Amygdala (tissue), 56 donors: ENCODE results near the gene TTLL3.
"Not testable (repeated sequence)": the region's sequence is repeated elsewhere in the genome, so short reads cannot be mapped to it uniquely, and the experiment has no call there.

ENCODE experiments used
- DNase-seq, 56 donors: peaks; one replicate each; lab custom pipeline; 2025; lab: John Stamatoyannopoulos, UW

The TTLL3 gene

GRCh38 chr3:9809615-9810432 lies at the start of gene TTLL3:
TTLL3 (plus strand) TSS chr3:9810262; CDS start chr3:9810662, 400 bp downstream.
- DNase-seq = peak in 49 of 56 donors; percentile 8 to 78 (median 51)

GRCh38 chr3:9760779-9761505 lies 49.1 kb upstream of the TTLL3 start:
- no peak for DNase-seq

- no peak for DNase-seq
These were observed 48.1 kb upstream of the TTLL3 start for GRCh38 chr3:9761919-9762318.

- no peak for DNase-seq
These were observed 47.2 kb upstream of the TTLL3 start for GRCh38 chr3:9762871-9763270.

- no peak for DNase-seq
These were observed 44.2 kb upstream of the TTLL3 start for GRCh38 chr3:9765865-9766264.

- no peak for DNase-seq
These were observed 42.6 kb upstream of the TTLL3 start for GRCh38 chr3:9767418-9767817.

- no peak for DNase-seq
These were observed 41.8 kb upstream of the TTLL3 start for GRCh38 chr3:9768141-9768775.

- DNase-seq = peak in 1 of 56 donors; percentile 21
These were observed 41.0 kb upstream of the TTLL3 start for GRCh38 chr3:9769012-9769411.

GRCh38 chr3:9769426-9770275 lies 40.4 kb upstream of the TTLL3 start, which contains the start of gene CAMK1:
CAMK1 (minus strand) TSS chr3:9769947; CDS start chr3:9767749, 2,198 bp downstream.
- DNase-seq = peak in 46 of 56 donors; percentile 31 to 83 (median 62)

DNA sequence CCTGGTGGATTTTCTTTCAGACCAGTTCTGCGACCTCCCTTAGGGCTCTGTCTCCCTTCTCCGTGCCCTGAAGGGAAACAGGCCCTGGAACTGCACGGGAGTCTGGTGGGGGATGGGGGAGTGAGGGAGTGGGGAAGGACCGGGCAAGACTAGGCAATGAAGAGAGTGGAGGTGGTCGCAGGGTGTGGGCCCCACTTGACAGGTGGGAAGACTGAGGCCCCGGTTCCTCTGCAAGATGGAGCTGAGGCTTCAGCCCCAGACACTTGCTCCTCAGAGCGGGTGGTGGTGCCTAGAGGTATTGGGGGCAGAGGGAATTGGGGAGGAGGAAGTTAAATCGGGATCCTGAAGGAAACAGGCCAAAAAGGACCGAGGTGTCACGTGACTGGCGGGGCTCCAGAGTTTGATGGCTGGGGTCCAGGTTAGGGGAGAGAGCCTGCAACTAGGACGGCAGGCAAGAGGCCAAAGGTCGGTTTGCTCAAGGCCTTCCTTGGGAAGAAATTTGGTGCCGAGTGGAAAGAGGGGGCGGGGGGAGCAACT lies 39.7 kb upstream of the TTLL3 start:
- peak in 46 of 56 donors; percentile 21 to 89 (median 56) for DNase-seq

DNA sequence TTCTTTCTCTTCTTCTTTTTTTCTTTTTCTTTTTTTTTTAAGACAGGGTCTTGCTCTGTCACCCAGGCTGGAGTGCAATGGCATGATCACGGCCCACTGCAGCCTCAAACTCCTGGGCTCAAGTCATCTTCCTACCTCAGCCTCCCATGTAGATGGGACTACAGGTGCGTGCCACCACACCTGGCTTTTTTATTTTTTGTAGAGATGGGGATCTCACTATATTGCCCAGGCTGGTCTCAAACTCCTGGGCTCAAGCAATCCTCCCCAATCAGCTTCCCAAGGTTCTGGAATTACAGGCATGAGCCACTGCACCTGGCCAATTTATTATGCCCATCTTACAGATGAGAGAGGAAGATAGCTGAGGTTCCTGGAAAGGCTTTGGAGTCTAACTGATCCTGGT lies 39.1 kb upstream of the TTLL3 start:
- not testable (repeated sequence) for DNase-seq

DNA sequence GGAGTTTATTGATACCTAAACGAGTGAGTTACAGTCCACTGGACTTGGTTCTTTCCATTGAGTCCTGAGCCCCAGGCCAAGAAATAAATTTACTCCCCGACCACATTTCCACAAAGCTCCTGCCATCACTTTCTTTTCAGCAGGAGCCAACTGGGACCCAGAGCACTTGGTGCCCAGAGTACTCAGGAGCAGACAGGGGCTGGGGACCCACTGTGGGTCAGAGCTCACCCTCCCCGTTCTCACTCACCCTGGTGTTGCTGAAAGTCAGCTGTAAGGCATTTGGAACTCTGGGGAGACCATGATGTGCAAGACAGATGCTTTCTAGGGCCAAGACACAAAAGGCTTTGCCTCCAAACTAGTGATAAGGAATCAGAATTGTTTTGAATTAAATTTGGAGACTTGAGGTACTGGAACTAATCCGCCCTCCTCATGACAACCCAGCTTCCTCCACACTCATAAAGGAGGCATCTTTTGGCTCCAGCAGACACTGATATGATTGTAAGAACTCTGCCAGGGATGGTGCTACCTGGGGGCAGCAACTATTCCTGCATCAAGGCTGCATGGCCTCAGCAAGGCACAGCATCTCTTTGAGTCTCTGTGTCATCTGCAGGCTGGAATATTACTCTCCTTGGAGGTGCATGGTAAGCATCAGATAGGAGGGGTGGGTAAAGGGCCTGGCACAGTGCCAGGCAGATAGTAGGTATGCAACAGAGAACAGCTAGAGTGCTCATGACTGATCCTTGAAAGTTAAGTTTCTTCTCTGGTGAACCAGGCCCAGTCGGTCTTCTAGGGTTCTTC lies 33.0 kb upstream of the TTLL3 start:
- peak in 5 of 56 donors; percentile 13 to 38 (median 30) for DNase-seq

DNA sequence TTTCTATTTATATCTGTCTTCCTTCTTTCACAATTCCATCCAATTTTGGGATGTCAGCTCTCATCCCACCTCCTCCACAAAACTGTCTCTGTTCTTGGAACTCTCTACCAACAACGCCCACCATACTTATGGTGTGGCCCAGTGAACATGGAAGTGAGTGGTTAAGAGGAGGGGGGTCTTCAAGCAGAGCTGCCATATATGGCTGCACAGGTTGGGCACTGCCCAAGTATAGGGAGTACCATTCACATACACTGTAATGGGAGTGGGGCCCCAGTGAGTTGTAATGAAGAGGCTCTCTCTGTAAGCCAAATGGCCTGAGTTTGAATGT lies 32.4 kb upstream of the TTLL3 start:
- DNase-seq = peak in 6 of 56 donors; percentile 18 to 46 (median 30)

- DNase-seq = peak in 15 of 56 donors; percentile 16 to 70 (median 32)
These were observed 31.7 kb upstream of the TTLL3 start for GRCh38 chr3:9778143-9779074.

- no peak for DNase-seq
These were observed 30.9 kb upstream of the TTLL3 start for GRCh38 chr3:9779075-9779593.

DNA sequence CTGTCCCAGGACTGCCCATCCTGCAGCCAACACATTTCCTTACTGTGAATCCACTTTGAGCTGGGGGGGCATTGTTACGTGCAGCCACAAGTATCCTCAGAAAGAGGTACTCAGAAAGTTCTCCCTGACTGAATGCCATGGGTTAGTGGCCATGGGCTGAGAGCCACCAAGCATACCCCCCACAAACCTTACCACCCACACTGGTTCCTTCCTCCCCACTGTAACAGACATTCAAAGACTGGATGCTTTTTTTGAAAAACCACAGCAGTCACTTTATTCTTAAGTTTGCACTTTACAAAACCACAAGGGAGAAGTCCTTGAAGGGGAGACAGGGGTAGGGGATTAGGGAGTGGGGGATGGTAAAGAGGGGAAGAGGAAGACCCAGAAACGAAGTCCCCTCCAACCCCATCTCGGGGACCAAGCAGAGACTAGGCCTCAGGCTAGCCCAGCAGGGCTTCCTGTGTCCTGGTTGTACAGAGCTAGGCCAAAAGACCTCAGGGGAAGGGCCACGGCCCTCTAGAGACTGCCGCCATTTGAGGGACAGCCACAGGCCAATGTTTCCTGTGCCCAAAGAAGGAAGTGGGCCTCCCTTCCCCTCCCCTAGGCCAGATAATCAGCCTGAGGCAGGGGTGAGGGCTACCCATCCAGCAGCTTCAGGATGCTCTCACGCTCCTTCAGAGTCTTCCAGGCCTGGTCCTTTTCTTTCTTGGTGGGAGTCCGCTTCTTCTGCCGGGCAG lies 30.2 kb upstream of the TTLL3 start:
- peak in 3 of 56 donors; percentile 21 to 63 (median 36) for DNase-seq

GRCh38 chr3:9780458-9780812 lies 29.6 kb upstream of the TTLL3 start:
- no peak for DNase-seq
